Immature natural killer cell (primary cell): ENCODE data around the gene CCND1. TPM values are rescaled to one million over a fixed set of nuclear protein-coding genes. Genes with fewer than 3 reads are reported as not detected.
"Not testable (repeated sequence)": the region's sequence is repeated elsewhere in the genome, so short reads cannot be mapped to it uniquely, and the experiment has no call there.

ENCODE experiments used
- DNase-seq, 3 donors: peaks; one replicate each; pipeline ENCODE4 v3.0.0; 2022; ENCODE audit warnings: mixed read lengths in 1 of 3
- H3K27ac Mint-ChIP-seq, 6 donors: one replicate each; pipeline ENCODE4 v1.8.0; 2020; ENCODE audit warnings: mixed read lengths in 6 of 6, mild to moderate bottlenecking in 5 of 6, inconsistent platforms in 4 of 6, moderate library complexity in 3 of 6
- H3K27me3 Mint-ChIP-seq, 3 donors: one replicate each; pipeline ENCODE4 v1.8.0; 2020 to 2021; ENCODE audit warnings: low read depth in 3 of 3, mild to moderate bottlenecking in 3 of 3, mixed read lengths in 3 of 3, moderate library complexity in 3 of 3, inconsistent platforms in 1 of 3
- H3K36me3 Mint-ChIP-seq, 3 donors: one replicate each; pipeline ENCODE4 v1.8.0; 2020; ENCODE audit warnings: mixed read lengths in 3 of 3, inconsistent platforms in 2 of 3, mild to moderate bottlenecking in 2 of 3
- H3K4me1 Mint-ChIP-seq, 2 donors: one replicate each; pipeline ENCODE4 v1.8.0; 2020; ENCODE audit warnings: inconsistent platforms in 2 of 2, mild to moderate bottlenecking in 2 of 2, mixed read lengths in 2 of 2, moderate library complexity in 1 of 2
- H3K4me3 Mint-ChIP-seq, 5 donors: one replicate each; pipeline ENCODE4 v1.8.0; 2020; ENCODE audit warnings: mild to moderate bottlenecking in 5 of 5, mixed read lengths in 5 of 5, inconsistent platforms in 3 of 5, moderate library complexity in 3 of 5
- H3K9me3 Mint-ChIP-seq, 6 donors: one replicate each; pipeline ENCODE4 v1.8.0; 2020; ENCODE audit warnings: mild to moderate bottlenecking in 6 of 6, mixed read lengths in 6 of 6, inconsistent platforms in 4 of 6, moderate library complexity in 3 of 6
- polyA plus RNA-seq, 3 donors: library from polyadenylated mRNA; unstranded; fragments of 300-500 nt; fragmentation: Illumina TruSeq; gene quantifications; one replicate each; pipeline ENCODE4 v1.2.3, GENCODE V29; 2021

The CCND1 gene
- polyA plus RNA-seq, 3 donors from 2014 or later: 0.85 to 1.3 TPM; not detected in 1

DNA sequence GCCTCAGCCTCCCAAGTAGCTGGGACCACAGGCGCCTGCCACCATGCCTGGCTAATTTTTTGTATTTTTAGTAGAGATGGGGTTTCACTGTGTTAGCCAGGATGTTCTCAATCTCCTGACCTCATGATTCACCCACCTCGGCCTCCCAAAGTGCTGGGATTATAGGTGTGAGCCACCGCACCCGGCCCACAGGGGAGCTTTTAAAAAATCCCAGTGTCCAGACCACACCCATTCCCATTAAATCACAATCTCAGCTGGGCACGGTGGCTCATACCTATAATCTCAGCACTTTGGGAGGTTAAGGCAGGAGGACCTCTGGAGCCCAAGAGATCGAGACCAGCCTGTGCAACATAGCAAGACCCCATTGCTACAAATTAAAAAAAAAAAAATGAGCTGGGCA is 55.0 kb downstream of the CCND1 start:
- H3K9me3 Mint-ChIP-seq, DNase-seq, H3K4me1 Mint-ChIP-seq, H3K36me3 Mint-ChIP-seq, H3K4me3 Mint-ChIP-seq, H3K27ac Mint-ChIP-seq: not testable (repeated sequence)
- H3K27me3 Mint-ChIP-seq: peaks cover 2 to 17% (median 5%) of the 10 kb centered on the region in 3 donors

DNA sequence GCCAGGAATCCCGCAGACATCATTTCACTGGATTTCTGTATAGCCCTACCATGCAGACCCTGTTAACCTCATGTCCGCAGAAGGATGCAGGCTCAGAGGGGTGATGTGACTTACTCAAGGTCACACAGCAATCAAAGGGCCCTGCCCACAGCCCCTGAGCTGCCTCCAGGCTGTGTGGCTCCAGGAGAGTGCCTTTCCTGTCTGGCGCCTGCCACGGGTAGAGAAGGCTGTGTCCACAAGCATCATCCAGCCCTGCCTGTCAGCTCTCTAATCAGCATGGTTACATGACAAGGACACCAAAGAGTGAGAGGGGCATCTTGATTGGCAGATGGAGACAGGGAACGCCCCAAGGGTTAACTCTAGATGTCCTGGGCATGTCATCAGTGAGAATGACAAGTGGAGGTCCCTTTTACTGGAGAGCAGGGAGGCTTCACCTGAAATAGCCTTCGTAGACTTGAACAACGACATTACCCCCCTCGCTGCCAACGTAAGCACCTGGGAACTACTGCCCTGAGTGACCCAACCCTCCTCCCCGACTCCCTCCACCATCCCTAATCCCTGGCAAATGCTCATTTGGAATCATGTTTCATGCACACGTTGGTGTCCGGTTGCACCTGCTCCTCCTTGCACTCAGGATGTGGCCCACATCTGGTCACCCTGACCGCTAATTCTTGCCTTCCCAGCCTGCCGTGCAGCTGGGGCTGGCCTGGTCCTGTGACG is 56.0 kb downstream of the CCND1 start:
- Mint-ChIP-seq H3K9me3 (no peaks in the 10 kb centered on the region), H3K4me3 (no peak overlapping the region), H3K4me1 (no peaks in the 10 kb centered on the region), H3K27ac (no peak overlapping the region), H3K36me3 (no peaks in the 10 kb centered on the region), H3K27me3 (peaks cover 2 to 17% (median 5%) of the 10 kb centered on the region in 3 donors)
- DNase-seq: no peak

DNA sequence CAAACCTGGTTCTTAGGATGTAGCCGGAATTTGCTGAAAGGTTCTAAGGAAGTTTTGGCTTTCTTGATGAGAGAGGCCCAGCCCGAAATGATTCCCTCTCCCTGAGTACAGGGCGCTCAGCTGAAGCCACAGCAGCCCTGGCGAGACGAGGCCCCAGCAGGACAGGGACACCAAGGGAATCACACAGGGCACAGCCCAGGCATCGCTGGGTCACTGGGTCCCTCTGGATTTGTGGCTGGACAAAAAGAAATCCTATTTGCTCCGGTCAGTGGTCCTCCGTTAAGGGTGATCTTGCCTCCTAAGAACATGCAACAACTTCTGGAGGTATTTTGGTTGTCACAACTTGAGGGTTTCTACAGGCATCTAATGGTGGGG is 56.5 kb downstream of the CCND1 start:
- H3K27ac Mint-ChIP-seq: no peak overlapping the region
- no peaks in the 10 kb centered on the region for H3K4me1 Mint-ChIP-seq
- DNase-seq: no peak
- H3K36me3 Mint-ChIP-seq: no peaks in the 10 kb centered on the region
- no peaks in the 10 kb centered on the region for H3K9me3 Mint-ChIP-seq
- H3K4me3 Mint-ChIP-seq: no peak overlapping the region
- H3K27me3 Mint-ChIP-seq: peaks cover 0 to 16% (median 2%) of the 10 kb centered on the region in 3 donors

DNA sequence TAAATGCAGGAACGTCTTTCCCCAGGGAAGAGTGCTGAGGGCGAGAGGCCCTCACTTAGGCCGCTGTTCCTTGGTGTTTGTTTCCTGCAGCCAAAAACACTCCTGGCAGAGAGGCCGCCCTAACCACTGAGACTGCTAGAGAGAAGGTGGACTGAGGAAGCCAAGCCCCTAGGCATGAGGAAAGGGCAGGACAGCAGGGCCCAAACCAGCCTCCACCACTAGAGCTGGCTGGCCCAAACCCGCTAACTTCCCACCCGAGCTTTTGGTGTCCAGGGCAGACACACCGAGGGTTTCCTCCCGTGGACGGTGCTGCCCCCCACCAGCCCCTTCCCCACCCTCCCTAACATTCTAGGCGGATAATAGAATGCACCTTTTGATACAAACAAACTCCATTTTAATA is 56.9 kb downstream of the CCND1 start:
- no peak for DNase-seq
- no peaks in the 10 kb centered on the region for H3K4me1 Mint-ChIP-seq
- H3K36me3 Mint-ChIP-seq: no peaks in the 10 kb centered on the region
- H3K4me3 Mint-ChIP-seq: no peak overlapping the region
- no peaks in the 10 kb centered on the region for H3K9me3 Mint-ChIP-seq
- H3K27me3 Mint-ChIP-seq: peaks cover 0 to 15% (median 4%) of the 10 kb centered on the region in 3 donors
- no peak overlapping the region for H3K27ac Mint-ChIP-seq

DNA sequence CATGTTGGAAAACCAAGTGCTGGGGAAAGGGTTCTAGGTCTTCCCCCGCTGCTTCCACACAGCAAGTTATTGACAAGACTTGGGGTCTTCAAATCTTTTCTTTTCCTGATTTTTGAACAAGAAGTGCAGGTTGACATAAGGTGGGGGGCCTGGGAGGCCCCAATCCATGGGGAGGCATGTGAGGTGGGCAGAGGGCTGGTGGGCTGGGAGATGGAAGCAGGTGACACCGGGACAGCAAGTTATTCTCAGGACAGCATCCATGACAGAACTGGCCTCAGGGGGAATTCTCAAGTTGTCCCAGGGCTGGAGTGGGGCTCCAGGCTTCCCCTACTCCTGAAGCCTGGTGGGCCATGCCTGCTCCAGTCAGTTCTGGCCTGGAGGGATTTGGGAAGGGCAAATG is 57.4 kb downstream of the CCND1 start:
- no peak overlapping the region for H3K4me3 Mint-ChIP-seq
- H3K9me3 Mint-ChIP-seq: no peaks in the 10 kb centered on the region
- no peak overlapping the region for H3K27ac Mint-ChIP-seq
- no peaks in the 10 kb centered on the region for H3K36me3 Mint-ChIP-seq
- no peaks in the 10 kb centered on the region for H3K4me1 Mint-ChIP-seq
- no peak for DNase-seq
- peaks cover 0 to 17% (median 7%) of the 10 kb centered on the region in 3 donors for H3K27me3 Mint-ChIP-seq

DNA sequence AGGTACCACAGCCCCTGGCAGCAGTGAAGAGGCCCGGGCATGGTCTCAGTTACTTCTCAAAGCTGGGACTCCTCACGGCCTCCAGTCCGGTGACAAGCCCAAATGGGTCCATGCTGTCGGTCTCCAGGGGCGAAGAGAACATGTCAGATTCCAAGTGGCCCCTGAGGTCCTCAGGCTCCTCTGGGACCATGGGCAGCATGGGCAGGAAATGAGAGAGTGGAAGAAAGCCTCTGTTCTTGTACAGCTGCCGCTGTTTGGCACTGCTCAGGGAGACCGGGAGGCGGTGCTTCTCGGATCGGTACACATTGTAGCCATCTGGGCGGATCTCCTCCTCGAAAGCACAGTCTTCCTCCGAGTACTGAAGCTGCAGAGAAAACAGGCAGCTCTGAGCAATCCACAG is 58.3 kb downstream of the CCND1 start:
- H3K4me1 Mint-ChIP-seq: no peaks in the 10 kb centered on the region
- peaks cover 0 to 17% (median 7%) of the 10 kb centered on the region in 3 donors for H3K27me3 Mint-ChIP-seq
- DNase-seq: no peak
- no peaks in the 10 kb centered on the region for H3K9me3 Mint-ChIP-seq
- H3K4me3 Mint-ChIP-seq: no peak overlapping the region
- H3K27ac Mint-ChIP-seq: no peak overlapping the region
- H3K36me3 Mint-ChIP-seq: no peaks in the 10 kb centered on the region

DNA sequence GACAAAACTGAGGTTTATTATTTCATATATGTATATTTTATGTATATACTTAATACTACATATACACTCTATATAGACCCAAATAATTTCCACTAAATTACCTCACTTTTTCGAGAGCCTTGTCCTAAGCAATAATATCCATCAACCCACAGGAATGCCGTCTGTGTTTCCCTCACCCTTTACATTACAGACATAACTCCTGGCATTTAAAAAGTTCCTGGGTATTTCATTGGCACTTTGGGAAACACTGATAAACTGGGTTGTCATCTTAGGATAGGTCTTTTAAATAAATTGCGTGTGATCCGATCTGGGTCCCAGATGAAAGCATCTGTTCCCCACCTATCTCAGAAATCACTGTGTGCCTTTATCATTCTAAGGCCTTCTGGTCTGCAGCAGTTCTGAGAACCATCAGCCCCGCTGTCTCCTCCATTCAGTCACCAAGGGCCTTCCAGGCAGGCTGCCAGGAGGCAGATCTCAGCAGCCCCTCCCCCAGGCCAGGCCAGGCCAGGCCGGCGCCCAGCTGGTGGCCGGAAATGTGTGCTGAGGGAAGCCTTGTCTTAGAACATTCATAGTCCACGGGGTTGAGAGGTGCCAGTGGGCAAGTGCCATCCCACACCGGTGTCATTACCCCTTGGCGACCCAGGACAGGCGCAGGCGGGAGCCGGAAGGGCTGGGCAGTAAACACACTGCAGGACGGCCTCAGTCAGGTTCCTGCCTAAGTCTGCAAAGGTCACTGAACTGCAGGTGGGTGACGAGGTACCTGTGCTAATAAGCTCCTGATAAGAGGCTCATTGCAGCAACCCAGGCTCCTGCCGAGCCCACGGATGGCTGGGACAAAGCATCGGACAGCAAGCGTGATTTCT is 59.6 kb downstream of the CCND1 start:
- H3K4me1 Mint-ChIP-seq: no peaks in the 10 kb centered on the region
- DNase-seq: no peak
- H3K4me3 Mint-ChIP-seq: no peak overlapping the region
- H3K36me3 Mint-ChIP-seq: no peaks in the 10 kb centered on the region
- peaks cover 0 to 13% (median 7%) of the 10 kb centered on the region in 3 donors for H3K27me3 Mint-ChIP-seq
- H3K9me3 Mint-ChIP-seq: no peaks in the 10 kb centered on the region
- H3K27ac Mint-ChIP-seq: no peak overlapping the region

DNA sequence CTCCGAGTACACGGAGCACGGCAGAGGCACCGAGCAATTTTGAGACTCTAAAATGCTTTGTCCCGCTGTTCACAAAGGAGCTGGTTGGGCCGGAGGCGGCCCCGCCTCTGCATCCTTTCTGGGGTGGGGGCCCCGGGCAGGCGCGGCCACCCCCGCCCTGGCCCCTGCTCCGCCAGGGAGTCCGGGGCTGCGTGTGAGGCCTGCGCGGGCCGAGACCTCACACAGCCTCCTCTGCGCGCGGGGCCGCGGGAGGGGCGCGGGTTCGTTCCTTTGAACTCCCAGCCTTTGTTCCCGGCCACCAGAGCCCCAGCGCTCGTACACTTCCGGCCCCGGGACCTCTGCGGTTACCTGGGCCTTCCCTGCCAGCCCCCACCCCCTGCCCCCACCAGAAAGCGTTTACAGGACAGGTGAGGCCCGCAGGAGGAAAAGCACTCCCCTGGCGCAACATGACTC is 61.3 kb downstream of the CCND1 start:
- Mint-ChIP-seq H3K27ac (no peak overlapping the region), H3K4me1 (no peaks in the 10 kb centered on the region), H3K9me3 (no peaks in the 10 kb centered on the region), H3K4me3 (no peak overlapping the region), H3K36me3 (no peaks in the 10 kb centered on the region), H3K27me3 (peaks cover 3 to 13% (median 9%) of the 10 kb centered on the region in 3 donors)
- no peak for DNase-seq

DNA sequence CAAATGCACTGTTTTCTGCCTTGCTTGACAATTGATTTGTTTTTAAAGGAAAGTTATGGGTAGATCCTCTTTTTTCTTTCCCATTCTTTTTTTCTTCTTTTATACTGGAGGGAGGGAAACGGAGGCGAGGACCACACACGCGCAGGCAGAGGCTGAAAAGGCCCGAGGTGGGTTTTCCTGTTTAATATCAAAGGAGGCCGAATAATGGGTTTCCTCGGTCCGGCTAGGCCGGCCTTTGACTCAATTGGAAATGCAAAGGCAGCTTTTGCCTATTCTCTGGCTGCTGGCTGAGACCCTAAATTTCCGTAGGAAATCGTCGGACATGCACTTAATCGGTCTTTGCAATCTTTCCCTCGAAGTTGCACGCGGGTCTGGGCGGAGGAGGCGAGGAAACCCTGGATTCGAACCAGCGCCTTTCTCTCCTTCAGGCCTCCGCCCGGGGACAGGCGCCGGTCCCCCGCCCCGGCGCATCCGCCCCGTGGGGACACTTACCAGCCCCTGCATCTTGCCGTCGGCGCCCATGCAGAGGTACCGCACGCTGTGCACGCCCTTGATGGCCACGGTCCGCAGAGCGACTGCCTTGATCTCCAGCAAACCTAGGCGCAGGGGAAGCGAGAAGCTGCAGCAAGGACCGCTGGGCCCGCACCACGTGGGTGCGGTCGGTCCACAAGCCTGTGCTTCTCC is 62.0 kb downstream of the CCND1 start:
- peaks cover 3 to 15% (median 8%) of the 10 kb centered on the region in 3 donors for H3K27me3 Mint-ChIP-seq
- H3K9me3 Mint-ChIP-seq: no peaks in the 10 kb centered on the region
- H3K4me3 Mint-ChIP-seq: no peak overlapping the region
- no peak for DNase-seq
- H3K4me1 Mint-ChIP-seq: no peaks in the 10 kb centered on the region
- no peaks in the 10 kb centered on the region for H3K36me3 Mint-ChIP-seq
- H3K27ac Mint-ChIP-seq: no peak overlapping the region

DNA sequence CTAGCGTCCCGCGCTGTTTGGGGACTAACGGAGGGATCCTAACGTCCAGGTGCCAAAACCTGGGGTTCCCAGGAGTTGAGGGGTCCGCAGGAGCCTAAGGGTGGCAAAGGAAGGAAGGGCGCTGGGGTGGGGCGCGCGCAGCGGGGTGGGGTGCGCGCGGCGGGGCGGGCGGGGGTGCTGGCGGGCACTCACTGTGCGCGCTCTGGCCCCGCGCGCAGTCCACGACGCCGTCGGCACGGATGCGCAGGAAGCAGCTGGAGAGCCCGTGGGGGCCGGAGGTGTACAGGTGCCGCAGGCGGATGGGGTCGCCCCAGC is 62.5 kb downstream of the CCND1 start:
- no peak overlapping the region for H3K27ac Mint-ChIP-seq
- H3K4me3 Mint-ChIP-seq: no peak overlapping the region
- no peaks in the 10 kb centered on the region for H3K36me3 Mint-ChIP-seq
- H3K27me3 Mint-ChIP-seq: peaks cover 3 to 15% (median 8%) of the 10 kb centered on the region in 3 donors
- H3K4me1 Mint-ChIP-seq: no peaks in the 10 kb centered on the region
- no peak for DNase-seq
- no peaks in the 10 kb centered on the region for H3K9me3 Mint-ChIP-seq

Other genes starting within 250 kb of the CCND1 start
- not detected for gene LINC01488, start 159.5 kb upstream of the CCND1 start, polyA plus RNA-seq
- gene LTO1, start 34.2 kb downstream of the CCND1 start, polyA plus RNA-seq: 10 to 100 TPM in 2 of 3 donors, 1 to 10 TPM in 1; 7.2 to 13.1 (median 12.3) TPM
- gene FGF19, start 62.9 kb downstream of the CCND1 start, polyA plus RNA-seq: not detected
- not detected for gene FGF4, start 134.2 kb downstream of the CCND1 start, polyA plus RNA-seq
- not detected for gene FGF3, start 178.3 kb downstream of the CCND1 start, polyA plus RNA-seq